Tibial artery (tissue), 4 donors: ENCODE results near the gene MYOM1.
A peak's percentile ranks its signal among the peaks of the same experiment; 100 is the strongest.

Source experiments
- DNase-seq, 2 donors: peaks; one replicate each; pipeline ENCODE4 v3.0.0-alpha.2; 2019
- H3K27ac ChIP-seq, 2 donors: fragments of 200-600 bp; sonication (generic) in 1 of 2; 1 replicate in 1 of 2; 2 replicates in 1 of 2; pipeline ENCODE4 v1.5.1; 2018 to 2019; ENCODE audit warnings: mild to moderate bottlenecking in 1 of 2
- H3K27me3 ChIP-seq, 2 donors: fragments of 200-600 bp; sonication (generic) in 1 of 2; one replicate each; pipeline versions ENCODE4 v1.5.1 to v1.6.0; 2016 to 2019
- H3K36me3 ChIP-seq, 3 donors: fragments of 200-600 bp; sonication (generic) in 2 of 3; one replicate each; pipeline ENCODE4 v1.5.1; 2016 to 2019; ENCODE audit warnings: mild to moderate bottlenecking in 2 of 3
- H3K4me1 ChIP-seq, 4 donors: fragments of 200-600 bp; sonication (generic) in 2 of 4; 1 replicate in 3 of 4; 2 replicates in 1 of 4; pipeline ENCODE4 v1.5.1; 2016 to 2019
- H3K4me3 ChIP-seq, 2 donors: fragments of 200-600 bp; sonication (generic) in 1 of 2; 1 replicate in 1 of 2; 2 replicates in 1 of 2; pipeline ENCODE4 v1.5.1; 2018 to 2019; ENCODE audit warnings: mild to moderate bottlenecking in 2 of 2
- H3K9me3 ChIP-seq, 3 donors: fragments of 200-600 bp; sonication (generic) in 1 of 3; one replicate each; pipeline ENCODE4 v1.5.1; 2016 to 2019
- intact Hi-C: fragments of 100-400 bp; cut with DNase I; formaldehyde crosslinking; loops from one replicate; pipeline ENCODE4 v1.15.0; 2023; ENCODE audit warnings: low total_unique reads
- TF ChIP-seq, protein P1 (sequence below), 2 experiments: fragments of 200-600 bp in 1 of 2; fragments of 450-650 bp in 1 of 2; IDR thresholded peaks; one replicate each; pipeline ENCODE4 v1.5.1; 2017 to 2019; ENCODE audit warnings: antibody characterized with exemption in 2 of 2, mild to moderate bottlenecking in 1 of 2, moderate library complexity in 1 of 2

Gene MYOM1

DNA sequence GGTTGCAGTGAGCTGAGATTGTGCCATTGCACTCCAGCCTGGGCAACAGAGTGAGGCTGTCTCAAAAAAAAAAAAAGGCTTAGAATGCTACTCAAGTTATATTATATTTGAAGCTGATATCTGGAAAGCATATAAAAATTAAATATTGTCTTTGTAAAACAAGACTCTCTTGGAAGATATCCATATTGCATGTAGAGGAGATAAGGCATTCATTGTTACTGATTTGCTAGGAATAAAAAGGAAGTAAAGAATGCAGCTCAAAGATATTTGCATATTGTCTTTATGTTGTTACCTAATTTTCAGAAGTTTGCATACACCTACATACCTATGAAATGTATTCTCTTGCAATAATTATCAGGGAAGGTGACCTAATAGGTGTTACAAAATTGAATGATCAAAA is 79.4 kb downstream of the MYOM1 start:
- TF ChIP-seq, protein P1, sequence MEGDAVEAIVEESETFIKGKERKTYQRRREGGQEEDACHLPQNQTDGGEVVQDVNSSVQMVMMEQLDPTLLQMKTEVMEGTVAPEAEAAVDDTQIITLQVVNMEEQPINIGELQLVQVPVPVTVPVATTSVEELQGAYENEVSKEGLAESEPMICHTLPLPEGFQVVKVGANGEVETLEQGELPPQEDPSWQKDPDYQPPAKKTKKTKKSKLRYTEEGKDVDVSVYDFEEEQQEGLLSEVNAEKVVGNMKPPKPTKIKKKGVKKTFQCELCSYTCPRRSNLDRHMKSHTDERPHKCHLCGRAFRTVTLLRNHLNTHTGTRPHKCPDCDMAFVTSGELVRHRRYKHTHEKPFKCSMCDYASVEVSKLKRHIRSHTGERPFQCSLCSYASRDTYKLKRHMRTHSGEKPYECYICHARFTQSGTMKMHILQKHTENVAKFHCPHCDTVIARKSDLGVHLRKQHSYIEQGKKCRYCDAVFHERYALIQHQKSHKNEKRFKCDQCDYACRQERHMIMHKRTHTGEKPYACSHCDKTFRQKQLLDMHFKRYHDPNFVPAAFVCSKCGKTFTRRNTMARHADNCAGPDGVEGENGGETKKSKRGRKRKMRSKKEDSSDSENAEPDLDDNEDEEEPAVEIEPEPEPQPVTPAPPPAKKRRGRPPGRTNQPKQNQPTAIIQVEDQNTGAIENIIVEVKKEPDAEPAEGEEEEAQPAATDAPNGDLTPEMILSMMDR (IDR thresholded peaks at IDR 0.05): no peak
- no peak for DNase-seq
- intact Hi-C loops: no loop called here

DNA sequence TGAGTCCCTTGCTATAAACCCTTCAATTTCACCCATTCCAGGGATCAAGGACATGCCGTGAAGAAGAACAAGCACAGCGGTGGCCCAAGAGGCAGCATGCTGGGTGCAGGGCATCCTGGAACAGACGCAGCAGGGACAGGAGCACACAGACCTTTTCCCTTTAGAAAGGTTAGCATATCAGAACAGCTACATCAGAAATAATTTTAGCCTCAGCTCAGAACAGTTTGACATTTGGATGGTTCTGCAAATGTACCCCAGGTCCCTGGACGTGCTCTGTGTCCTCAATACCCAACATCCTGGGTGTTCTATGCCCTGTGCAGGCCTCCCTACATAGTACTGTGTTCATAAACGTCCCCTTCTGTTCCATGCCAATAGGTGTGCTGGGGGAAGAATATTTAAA is 80.4 kb downstream of the MYOM1 start:
- Histone ChIP-seq H3K4me1 (no peaks in the 10 kb centered on the region), H3K27me3 (no peaks in the 10 kb centered on the region), H3K36me3 (peaks cover 26 to 30% (median 28%) of the 10 kb centered on the region in 3 donors), H3K27ac (no peak overlapping the region), H3K4me3 (no peak overlapping the region), H3K9me3 (no peaks in the 10 kb centered on the region)
- TF ChIP-seq, protein P1 (IDR thresholded peaks at IDR 0.05): no peak
- intact Hi-C loops: no loop called here
- DNase-seq: no peak

More for the DNA sequence above, 79.4 kb downstream of the MYOM1 start:
- H3K36me3 ChIP-seq: peaks cover 19 to 24% (median 19%) of the 10 kb centered on the region in 3 donors
- H3K4me3 ChIP-seq: no peak overlapping the region
- H3K27me3 ChIP-seq: no peaks in the 10 kb centered on the region
- no peaks in the 10 kb centered on the region for H3K4me1 ChIP-seq
- H3K9me3 ChIP-seq: no peaks in the 10 kb centered on the region
- H3K27ac ChIP-seq: no peak overlapping the region

DNA sequence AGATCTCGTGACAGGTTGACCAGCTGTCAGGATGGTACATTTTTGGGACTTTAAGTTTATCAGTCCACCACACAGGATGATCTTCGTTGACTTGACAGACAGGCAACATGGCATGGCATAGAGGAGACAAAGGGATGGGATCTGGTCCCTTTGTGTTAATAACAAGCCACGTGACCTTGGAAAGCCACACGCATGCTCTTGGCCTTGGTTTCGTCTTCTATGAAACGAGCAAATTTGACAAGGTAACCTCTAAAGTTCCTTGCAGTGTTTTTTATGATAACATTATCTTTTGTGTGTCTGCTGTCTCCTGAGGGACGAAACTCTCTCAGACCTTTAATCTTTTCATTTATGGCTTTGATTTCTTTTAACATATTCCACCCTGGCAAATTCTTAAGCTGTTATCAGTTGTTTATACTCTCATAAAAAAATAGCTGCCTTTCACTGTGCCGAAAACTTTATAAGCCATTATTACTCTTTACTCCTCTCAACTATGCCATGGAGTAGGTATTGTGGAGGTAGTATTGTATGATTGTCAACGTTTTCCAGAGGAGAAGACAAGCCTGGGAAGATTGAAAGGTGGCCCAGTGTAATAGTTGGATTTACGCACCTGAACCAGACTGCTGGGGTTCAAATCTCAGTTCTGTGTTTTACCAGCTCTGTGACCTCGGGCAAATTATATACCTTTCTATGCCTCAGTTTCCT is 81.3 kb downstream of the MYOM1 start:
- Histone ChIP-seq H3K27ac (no peak overlapping the region), H3K27me3 (no peaks in the 10 kb centered on the region), H3K4me3 (no peak overlapping the region), H3K4me1 (no peaks in the 10 kb centered on the region), H3K9me3 (no peaks in the 10 kb centered on the region), H3K36me3 (peaks cover 34 to 38% (median 35%) of the 10 kb centered on the region in 3 donors)
- TF ChIP-seq, protein P1 (IDR thresholded peaks at IDR 0.05): no peak
- intact Hi-C loops: no loop called here
- no peak for DNase-seq

DNA sequence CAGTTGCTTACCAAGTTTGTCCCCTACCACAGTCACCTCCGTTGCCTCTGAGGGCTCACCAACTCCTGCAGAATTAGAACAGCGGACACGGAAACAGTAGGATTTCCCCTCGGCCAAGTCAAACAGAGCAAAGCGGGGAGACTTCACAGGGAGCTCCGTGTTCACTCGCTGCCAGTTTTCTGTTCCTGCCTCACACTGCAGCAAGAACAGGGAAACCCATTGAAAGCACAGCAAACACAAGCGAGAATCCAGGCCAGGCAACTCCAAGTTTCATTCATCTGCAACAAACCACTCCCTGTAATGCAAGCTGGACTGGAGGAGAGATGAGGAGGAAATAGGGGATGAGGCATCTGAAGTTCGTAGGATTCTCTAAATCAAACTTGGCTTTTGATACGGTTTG is 84.2 kb downstream of the MYOM1 start:
- no peak for DNase-seq
- intact Hi-C loops: no loop called here
- Histone ChIP-seq H3K9me3 (no peaks in the 10 kb centered on the region), H3K27ac (no peak overlapping the region), H3K27me3 (no peaks in the 10 kb centered on the region), H3K36me3 (peaks cover 24 to 31% (median 25%) of the 10 kb centered on the region in 3 donors), H3K4me1 (peaks cover 0 to 8% (median 0%) of the 10 kb centered on the region in 4 donors), H3K4me3 (no peak overlapping the region)
- TF ChIP-seq, protein P1 (IDR thresholded peaks at IDR 0.05): no peak

DNA sequence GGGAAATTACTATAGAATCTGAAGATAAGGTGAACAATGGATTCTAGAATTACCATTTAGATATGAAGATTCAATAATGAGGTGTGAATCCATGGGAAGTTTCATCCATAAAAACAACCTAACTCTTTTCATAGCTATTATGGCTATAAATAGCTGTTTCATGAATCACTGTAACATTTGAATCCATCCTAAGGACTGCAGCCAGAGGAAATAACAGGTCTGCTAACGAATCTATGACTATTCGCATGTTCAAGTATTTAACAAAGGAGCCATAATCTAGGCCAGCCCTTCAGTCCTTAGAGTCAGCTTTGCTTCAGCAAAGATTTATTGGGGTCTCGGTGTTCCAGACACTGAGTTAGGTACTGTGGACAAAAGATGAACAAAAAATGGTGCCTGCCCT is 87.1 kb downstream of the MYOM1 start:
- Histone ChIP-seq H3K27me3 (no peaks in the 10 kb centered on the region), H3K27ac (peak overlapping the region in 1 of 2 donors; percentile 13), H3K36me3 (peaks cover 16 to 30% (median 19%) of the 10 kb centered on the region in 3 donors), H3K4me1 (peaks cover 0 to 15% (median 0%) of the 10 kb centered on the region in 4 donors), H3K9me3 (no peaks in the 10 kb centered on the region), H3K4me3 (no peak overlapping the region)
- intact Hi-C loops: loop anchor here (5.0 kb wide), 1 partner anchor 200 kb away; no protein-coding TSS in a partner anchor
- TF ChIP-seq, protein P1 (IDR thresholded peaks at IDR 0.05): no peak
- DNase-seq: no peak
